Body of pancreas (tissue), 4 donors: Measurements from ENCODE around the gene SCTR.

ENCODE experiments used
- POLR2A ChIP-seq, 3 donors: fragments of 450-650 bp; IDR thresholded peaks; one replicate each; pipeline ENCODE4 v1.6.1; 2016; ENCODE audit warnings: antibody characterized with exemption in 3 of 3, mild to moderate bottlenecking in 2 of 3
- TF ChIP-seq, protein P1 (sequence below), 7 experiments: fragments of 450-650 bp in 4 of 7; fragments of 200-600 bp in 3 of 7; sonication (generic) in 3 of 7; IDR thresholded peaks; one replicate each; pipeline ENCODE4 v1.5.1; 2016 to 2019; ENCODE audit warnings: antibody characterized with exemption in 7 of 7

DNA sequence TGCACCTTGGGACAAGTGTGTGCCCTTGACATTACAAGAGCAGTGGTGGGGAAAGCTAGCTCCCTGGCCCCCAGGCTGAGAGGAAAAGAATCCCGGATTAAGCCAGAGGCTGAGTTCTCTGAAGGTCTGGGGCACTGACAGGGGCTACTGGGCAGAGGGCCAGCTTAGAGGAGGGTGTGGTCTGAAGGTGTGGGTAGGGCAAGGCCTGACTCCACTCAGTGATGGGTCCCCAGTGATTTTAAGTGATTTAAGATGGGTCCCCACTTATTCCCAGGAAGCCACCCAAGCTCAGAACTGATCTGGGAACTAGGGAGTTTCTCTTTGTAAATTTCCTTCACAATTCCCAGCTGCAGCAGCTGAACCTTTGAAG, 83.8 kb downstream of the SCTR start:
- TF ChIP-seq, protein P1, sequence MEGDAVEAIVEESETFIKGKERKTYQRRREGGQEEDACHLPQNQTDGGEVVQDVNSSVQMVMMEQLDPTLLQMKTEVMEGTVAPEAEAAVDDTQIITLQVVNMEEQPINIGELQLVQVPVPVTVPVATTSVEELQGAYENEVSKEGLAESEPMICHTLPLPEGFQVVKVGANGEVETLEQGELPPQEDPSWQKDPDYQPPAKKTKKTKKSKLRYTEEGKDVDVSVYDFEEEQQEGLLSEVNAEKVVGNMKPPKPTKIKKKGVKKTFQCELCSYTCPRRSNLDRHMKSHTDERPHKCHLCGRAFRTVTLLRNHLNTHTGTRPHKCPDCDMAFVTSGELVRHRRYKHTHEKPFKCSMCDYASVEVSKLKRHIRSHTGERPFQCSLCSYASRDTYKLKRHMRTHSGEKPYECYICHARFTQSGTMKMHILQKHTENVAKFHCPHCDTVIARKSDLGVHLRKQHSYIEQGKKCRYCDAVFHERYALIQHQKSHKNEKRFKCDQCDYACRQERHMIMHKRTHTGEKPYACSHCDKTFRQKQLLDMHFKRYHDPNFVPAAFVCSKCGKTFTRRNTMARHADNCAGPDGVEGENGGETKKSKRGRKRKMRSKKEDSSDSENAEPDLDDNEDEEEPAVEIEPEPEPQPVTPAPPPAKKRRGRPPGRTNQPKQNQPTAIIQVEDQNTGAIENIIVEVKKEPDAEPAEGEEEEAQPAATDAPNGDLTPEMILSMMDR (IDR thresholded peaks at IDR 0.05) = no peak
- no peak for TF ChIP-seq POLR2A (IDR thresholded peaks at IDR 0.05)
